GM18951 (cell line): Measurements from ENCODE around the gene GSTO2.
"Not testable (repeated sequence)": the region's sequence is repeated elsewhere in the genome, so short reads cannot be mapped to it uniquely, and the experiment has no call there.

Source experiments
- POLR2A ChIP-seq: IDR thresholded peaks from 4 replicates; pipeline ENCODE4 v1.6.1; 2011; ENCODE audit warnings: mild to moderate bottlenecking; ENCODE audit not compliant: insufficient read length, insufficient read depth; ENCODE audit errors: extremely low read depth
- in situ Hi-C: fragments of 300-500 bp; cut with MboI; formaldehyde crosslinking; loops from one replicate; pipeline ENCODE4 v1.12.0; 2022; ENCODE audit warnings: low sequenced_read_pairs, mixed read lengths, inconsistent platforms; ENCODE audit not compliant: unreplicated experiment

Gene GSTO2

GRCh38 chr10:104268713-104269645 lies at the start of gene GSTO2:
Gene GSTO2, plus strand, starts transcription at chr10:104269184. Its CDS starts 5,732 bp downstream, at chr10:104274916.
- in situ Hi-C loops: no loop called here
- peak; percentile 92 for TF ChIP-seq POLR2A

DNA sequence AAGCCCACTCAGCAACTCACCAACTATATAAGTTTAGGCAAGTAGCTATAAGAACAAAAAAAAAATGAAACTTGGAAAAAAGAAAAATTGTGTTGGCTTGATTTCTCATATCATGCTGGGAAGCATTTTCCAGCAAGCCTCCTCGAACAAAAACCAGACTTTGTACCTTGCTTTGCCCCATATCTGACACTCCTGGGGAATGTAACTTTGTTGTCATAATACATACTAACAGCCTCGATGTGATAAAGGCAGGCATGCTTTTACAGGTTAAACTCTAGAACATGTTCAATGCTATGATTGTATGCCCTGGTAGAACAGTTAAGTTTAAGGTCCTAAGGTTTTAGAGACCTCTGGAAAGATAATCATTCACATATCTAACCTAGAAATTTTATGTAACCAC lies 48.5 kb upstream of the GSTO2 start:
- TF ChIP-seq POLR2A: no peak
- in situ Hi-C loops: no loop called here

GRCh38 chr10:104223304-104223703 lies 45.7 kb upstream of the GSTO2 start:
- in situ Hi-C loops: no loop called here
- TF ChIP-seq POLR2A: no peak

DNA sequence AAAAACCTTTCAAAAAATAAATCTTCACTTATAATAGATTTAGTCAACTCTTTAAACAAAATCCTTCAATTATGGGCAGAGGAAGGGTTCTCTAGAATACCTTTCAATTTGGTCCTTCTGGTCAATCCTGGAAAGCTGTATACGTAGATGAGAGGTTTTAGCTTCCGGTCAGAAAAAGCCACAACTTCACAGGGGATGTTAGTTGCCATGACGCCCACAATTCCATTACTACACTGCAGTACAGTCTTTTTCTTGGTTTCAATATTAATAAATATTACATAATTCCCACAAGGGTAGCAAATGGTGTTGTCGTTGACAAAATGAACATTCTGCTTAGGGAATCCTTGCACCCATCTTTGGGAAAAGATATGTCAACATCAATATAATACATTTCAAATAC lies 38.5 kb upstream of the GSTO2 start:
- TF ChIP-seq POLR2A: no peak
- in situ Hi-C loops: no loop called here

DNA sequence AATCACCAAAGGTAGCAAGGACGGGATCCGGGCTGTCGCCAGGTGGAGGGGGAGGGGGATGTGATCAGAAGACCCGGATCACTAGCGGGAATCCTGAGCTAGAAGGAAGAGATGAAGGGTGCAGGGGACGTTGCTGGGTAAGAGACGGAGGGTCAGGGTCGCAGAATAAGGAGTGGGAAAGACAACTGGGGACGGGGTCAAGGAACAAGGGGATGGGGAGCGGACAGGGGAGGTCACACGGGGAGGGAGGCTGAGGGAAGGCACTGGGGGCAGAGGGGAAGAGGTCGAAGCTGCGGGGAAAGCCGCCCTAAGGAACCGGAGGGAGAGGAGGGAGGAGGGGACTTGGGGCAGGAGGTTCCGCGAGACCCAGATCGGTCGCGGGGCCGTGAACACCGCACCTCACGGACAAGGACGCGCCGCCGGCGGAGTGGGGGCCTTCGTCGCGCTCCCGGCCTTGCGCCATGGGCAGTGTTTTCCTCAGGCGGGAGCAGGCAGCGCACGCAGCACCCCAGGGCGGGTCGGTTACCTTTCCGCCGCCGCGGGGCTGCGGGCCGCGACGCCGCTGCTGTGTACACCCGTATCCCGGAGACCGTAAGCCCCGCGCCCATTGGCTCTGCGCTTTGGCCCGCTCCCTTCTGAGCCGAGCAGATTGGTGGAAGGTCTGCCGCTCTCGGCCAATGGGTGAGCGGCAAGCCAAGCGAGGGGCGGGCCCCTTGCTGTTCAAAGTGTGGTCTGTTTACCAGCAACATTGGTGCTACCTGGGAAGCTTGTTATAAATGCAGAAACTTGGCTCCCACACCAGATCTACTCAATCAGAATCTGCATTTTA lies 37.0 kb upstream of the GSTO2 start, which contains the start of gene CFAP43:
Gene CFAP43, minus strand, starts transcription at position 581 of the 829 bp plus-strand sequence. Its CDS starts 118 bp downstream, at position 463.
- in situ Hi-C loops: no loop called here
- no peak for TF ChIP-seq POLR2A

DNA sequence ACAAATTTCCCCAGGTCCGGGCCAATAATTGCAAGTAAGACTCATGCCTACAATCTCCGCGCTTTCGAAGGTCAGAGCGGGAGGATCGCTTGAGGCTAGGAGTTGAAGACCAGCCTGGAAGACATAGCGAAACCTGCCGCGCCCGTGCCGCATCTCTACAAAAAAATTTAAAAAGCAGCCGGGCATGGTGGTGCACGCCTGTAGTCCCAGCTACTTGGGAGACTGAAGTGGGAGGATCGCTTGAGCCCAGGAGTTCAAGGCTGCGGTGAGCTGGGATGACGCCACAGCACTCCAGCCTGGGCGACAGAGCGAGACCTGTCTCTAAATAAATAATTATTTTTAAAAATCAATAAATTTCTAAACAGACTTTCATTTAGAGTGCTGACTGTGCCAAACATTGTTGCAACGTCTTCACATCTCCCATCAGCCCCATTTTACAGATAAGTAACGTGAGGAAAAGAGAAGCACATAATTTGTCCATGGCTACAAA lies 36.3 kb upstream of the GSTO2 start:
- in situ Hi-C loops: no loop called here
- no peak for TF ChIP-seq POLR2A

GRCh38 chr10:104233817-104234216 lies 35.2 kb upstream of the GSTO2 start:
- TF ChIP-seq POLR2A: no peak
- in situ Hi-C loops: no loop called here

DNA sequence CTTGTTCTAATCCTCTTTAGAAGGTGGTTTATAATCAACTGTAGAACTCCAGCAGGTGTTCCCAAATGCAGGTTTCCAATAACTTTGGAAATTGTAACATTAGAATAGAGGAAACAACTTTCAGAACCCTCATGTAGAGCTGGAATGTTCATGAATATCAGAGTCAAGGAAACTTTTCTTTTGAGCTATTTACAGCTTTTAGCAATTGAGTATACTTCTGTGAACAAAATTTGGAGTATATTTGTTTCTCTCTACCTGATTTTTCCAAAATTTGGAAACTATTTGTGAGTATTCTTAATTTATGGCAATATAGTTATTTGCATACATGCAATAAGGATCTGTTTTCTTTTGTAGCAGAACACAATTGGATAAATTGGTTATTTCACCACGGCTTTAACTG lies 34.0 kb upstream of the GSTO2 start:
- in situ Hi-C loops: no loop called here
- no peak for TF ChIP-seq POLR2A

- in situ Hi-C loops: no loop called here
- TF ChIP-seq POLR2A: no peak
These were observed 33.2 kb upstream of the GSTO2 start for GRCh38 chr10:104235801-104236200.

GRCh38 chr10:104240078-104240477 lies 28.9 kb upstream of the GSTO2 start:
- no peak for TF ChIP-seq POLR2A
- in situ Hi-C loops: no loop called here

DNA sequence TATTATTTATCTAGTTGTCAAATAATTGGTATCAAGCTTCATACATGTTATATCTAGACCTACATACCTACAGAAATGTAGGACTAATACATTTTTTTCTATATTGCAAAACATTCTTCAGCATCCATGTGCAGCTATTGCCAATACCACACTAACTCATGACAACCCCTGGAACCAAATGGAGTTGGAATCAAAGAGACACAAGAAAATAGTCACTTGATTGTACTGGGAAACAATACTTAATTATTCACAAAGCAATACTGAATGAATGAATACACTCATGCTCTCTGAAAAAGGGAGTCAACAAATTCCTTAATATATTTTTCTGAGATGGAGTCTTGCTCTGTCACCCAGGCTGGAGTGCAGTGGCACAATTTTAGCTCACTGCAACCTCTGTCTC lies 26.4 kb upstream of the GSTO2 start:
- TF ChIP-seq POLR2A: no peak
- in situ Hi-C loops: no loop called here

- in situ Hi-C loops: not testable (repeated sequence)
These were observed 26.0 kb upstream of the GSTO2 start for GRCh38 chr10:104243009-104243408.

GRCh38 chr10:104243512-104243911 lies 25.5 kb upstream of the GSTO2 start:
- TF ChIP-seq POLR2A: no peak
- in situ Hi-C loops: no loop called here
